Fibroblast of the conjunctiva (primary cell): ENCODE results near the gene USP51.
"Not testable (repeated sequence)": the region's sequence is repeated elsewhere in the genome, so short reads cannot be mapped to it uniquely, and the experiment has no call there.

Experiments used
- DNase-seq: peaks from one replicate; pipeline ENCODE4 v3.0.0-alpha.2; 2010; ENCODE audit warnings: low read depth

The USP51 gene

DNA sequence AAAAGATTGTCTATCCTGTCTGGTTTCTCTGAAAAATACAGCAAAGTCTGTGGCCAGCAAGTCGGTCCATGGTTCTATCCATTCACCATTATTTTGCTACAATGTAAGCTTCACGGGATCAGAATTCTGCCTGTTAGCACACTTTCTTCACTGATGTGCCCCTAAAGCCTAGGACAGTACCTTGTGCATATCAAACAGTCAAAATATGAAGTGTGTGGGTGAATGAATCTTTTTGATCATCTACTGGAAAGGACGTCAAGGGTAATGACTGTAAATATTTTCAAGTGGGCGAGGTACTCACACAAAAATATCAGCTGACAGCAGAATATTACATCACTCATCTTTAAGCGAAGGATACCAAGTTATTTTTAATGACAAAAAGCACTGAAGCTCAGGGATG, 24.5 kb downstream of the USP51 start:
- not testable (repeated sequence) for DNase-seq

DNA sequence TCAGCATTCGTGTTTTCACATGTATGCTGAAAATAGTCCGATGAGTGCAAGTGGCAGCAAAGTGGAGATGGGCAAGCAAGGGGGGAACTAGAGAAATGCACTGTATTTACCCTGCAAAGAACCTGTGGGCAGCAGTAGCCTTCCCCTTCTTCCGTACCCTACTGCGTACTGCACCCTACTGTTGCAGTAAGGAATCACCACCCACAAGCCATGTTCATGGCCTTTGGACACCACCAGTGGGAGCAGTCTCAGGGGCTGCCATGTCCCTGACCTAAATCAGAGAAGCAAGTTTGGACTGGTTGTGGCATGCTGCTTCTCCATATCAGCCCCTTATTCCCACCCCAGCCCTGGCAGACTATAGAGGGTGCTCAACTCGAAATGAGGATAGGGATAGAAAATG, 25.6 kb downstream of the USP51 start:
- not testable (repeated sequence) for DNase-seq

DNA sequence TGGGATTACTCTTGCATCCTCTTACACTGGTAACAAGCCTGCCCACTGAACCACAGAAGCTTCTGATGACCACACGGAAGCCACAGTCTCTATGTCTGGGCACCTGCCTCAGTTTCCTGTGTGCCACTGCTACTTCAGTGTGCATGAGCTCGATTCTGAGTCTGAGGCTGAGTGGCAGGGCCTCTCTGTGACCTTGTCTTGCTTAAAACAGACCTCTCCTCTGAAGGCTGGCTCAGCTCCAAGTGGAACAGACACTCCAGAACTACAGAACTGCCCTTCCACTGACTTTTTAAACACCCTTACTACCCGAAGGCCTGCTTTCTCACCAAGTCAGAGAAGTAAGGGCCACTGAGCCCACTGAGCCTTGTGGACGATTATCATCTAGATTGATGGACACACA, 29.7 kb downstream of the USP51 start:
- not testable (repeated sequence) for DNase-seq

DNA sequence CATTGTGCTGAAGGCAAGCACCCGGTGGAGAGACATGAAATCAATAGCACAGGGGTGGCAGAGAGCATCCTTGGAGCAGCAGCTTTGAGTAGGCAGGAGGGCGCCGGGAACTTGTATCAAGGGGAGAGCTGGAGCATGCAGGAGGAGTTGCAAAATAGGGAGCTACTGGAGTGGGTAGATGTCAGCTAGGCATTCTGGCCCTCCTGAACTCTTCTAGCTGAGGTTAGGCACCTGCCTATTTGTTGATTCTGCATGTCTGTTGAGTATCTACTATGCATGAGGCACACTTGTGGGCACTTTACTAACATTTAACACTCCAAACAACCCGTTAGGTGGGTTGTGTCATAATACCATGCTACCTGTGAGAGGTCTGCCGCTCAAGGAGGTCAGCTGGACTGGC, 30.2 kb downstream of the USP51 start:
- not testable (repeated sequence) for DNase-seq

DNA sequence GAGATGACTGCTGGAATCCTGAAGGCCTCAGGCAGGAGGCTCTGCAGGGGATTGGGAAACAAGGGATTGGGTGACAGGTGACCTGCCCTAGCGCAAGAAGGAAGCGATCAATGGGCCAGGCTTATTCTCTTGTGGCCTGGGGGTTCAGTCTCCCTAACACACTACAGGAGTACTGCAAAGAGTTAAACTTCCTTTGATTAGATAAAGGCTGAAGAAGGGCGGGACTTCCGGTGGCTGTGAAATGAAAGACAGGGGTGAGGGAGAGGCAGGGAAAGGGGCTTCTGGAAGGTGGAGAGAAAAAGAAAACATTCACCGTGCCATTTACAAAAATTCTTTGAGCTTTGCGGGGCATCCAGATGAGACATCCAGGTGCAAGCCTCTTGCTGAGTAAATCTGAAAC, 33.9 kb downstream of the USP51 start:
- DNase-seq = not testable (repeated sequence)

DNA sequence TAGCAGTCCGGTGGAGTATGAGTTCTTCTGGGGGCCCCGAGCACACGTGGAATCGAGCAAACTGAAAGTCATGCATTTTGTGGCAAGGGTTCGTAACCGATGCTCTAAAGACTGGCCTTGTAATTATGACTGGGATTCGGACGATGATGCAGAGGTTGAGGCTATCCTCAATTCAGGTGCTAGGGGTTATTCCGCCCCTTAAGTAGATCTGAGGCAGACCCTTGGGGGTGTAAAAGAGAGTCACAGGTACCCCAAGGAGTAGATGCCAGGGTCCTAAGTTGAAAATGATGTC, 36.9 kb downstream of the USP51 start:
- DNase-seq = no peak

DNA sequence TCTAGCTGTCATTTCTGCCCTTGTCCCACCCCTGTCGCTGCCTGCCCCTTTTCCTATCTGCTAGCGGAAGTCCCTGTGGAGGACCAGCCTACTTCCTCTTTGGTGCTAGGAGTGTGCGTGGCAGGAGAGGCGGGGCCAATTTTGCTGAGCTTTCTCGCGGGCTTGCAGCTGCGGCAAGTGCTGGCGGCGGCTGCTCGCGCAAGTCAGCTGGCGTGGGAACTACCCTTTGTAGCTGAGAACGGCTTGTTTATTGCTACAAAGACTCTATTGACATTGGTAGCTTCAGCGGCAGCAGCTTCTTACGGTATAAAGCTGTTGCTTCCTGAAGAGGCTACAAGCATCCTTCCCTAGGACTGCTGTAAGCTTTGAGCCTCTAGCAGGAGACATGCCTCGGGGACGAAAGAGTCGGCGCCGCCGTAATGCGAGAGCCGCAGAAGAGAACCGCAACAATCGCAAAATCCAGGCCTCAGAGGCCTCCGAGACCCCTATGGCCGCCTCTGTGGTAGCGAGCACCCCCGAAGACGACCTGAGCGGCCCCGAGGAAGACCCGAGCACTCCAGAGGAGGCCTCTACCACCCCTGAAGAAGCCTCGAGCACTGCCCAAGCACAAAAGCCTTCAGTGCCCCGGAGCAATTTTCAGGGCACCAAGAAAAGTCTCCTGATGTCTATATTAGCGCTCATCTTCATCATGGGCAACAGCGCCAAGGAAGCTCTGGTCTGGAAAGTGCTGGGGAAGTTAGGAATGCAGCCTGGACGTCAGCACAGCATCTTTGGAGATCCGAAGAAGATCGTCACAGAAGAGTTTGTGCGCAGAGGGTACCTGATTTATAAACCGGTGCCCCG, 37.4 kb downstream of the USP51 start, which contains the start of gene MAGEH1:
MAGEH1 (plus strand) TSS at position 138 of the 843 bp plus-strand sequence; CDS start at position 386, 248 bp downstream.
- peak; percentile 53 for DNase-seq

DNA sequence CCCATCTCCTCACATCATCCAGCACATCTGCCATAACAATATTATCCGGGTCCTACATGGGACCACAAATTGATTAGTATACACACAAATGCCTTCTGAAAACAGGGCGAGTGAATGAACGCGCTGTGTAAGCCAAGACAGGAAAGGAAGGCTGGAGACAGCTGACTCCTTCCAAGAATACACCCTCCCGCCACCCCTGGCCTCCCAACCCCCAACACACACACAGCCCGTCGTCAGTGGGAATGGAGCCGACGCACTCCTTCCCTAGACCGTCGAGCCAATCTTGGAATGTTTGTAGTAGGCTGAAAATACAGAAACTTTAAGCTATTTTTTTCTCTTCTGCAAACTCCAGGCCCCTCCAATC, 38.0 kb downstream of the USP51 start:
- no peak for DNase-seq

DNA sequence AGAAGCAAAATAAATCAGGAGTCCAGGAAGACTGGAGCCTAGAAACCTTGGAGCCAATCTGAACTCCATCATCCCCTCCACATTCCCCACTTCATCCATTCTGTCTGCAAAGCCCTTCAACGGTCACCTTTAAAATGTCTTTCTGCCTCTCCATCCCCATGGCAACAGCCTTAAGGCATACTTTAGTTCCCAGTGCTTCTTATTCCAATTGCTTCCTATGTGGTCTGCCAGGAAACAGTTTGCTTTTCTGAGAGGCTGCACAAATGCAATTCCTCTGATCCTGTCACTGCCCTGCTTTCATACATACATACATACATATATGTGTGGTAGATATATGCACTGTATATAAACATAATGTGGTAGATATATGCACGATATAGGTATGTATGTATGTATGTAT, 38.5 kb downstream of the USP51 start:
- DNase-seq = no peak

DNA sequence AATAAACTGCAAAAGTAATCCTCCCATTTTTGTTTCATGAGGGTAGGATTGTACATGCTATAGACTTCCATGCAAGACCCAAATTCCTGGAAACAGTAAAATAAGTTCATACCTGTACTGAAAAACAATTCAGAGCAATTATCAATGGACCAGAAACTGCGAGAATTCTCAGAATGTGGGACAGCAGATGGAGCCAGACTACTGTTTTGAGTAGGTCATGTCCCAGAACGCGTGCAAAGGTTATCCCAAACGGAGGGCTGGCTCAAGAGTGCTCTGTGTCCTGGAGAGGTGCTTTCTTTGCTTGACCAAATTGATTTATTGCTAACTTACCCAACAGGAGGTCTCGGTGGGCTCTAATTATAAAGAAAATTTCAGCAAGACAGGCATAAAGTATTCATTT, 39.4 kb downstream of the USP51 start:
- no peak for DNase-seq

DNA sequence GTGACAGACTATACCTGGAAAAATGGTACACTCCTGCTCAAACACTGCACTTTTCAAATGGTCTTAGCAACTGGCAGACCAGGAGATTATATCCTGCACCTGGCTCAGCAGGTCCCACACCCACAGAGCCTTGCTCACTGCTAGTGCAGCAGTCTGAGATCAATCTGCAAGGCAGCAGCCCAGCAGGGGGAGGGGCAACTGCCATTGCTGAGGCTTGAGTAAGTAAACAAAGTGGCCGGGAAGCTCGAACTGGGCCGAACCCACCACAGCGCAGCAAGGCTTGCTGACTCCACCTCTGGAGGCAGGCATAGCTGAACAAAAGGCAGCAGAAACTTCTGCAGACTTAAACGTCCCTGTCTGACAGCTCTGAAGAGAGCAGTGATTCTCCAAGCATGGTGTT, 46.2 kb downstream of the USP51 start:
- not testable (repeated sequence) for DNase-seq
